MV-4-11 (cell line): ENCODE measurements around the gene ACCS.

Experiments
- DNase-seq: peaks from one replicate; lab custom pipeline; 2025; lab: John Stamatoyannopoulos, UW

Gene ACCS, protein sequence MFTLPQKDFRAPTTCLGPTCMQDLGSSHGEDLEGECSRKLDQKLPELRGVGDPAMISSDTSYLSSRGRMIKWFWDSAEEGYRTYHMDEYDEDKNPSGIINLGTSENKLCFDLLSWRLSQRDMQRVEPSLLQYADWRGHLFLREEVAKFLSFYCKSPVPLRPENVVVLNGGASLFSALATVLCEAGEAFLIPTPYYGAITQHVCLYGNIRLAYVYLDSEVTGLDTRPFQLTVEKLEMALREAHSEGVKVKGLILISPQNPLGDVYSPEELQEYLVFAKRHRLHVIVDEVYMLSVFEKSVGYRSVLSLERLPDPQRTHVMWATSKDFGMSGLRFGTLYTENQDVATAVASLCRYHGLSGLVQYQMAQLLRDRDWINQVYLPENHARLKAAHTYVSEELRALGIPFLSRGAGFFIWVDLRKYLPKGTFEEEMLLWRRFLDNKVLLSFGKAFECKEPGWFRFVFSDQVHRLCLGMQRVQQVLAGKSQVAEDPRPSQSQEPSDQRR

DNA sequence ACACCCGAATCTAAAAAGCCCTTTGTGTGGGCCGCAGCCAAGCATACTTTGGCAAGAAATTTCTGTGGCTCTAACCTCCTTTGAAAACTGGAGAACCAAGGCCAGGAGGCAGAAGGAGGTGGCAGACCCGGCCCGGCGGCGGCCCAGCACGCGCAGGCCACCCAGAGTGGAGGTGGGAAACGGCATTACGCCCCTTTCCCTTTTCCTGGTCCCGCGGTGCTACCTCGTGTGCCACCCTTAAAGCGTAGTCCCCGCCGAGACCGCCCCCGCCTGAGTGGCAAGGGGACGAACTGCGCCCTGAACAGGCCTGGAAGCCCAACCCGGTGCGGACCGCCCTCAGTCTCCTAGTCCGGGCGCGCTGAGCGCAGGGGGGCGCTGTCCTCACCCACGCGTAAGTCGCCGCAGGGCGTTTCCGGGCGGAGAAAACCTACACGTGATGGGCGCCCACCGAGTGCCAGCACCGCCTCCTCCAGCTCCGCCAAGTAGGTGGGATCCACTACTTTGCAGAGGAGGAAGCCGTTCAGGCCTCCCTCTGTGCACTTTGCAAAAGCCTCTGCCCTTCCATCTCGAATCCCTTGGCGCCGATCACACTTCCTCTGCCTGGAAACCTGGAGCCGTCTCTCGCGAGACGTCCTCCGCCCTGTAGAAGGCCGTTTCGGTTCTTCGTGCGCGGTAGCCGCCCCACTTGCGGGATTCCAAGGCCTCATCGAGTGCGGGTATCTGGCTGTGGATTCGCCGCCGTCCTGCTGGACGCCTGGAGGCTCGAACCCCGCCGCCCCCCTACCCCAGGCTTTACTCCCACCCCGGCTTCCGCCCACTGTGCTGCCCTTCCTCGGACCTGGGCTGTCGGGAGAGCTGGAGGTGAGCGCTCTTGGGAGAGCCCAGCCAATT is at the start of gene ACCS:
Gene ACCS (plus strand): TSS at position 430 of the 891 bp plus-strand sequence. CDS start 1,358 bp downstream, outside the sequence.
- peak; percentile 92 for DNase-seq

DNA sequence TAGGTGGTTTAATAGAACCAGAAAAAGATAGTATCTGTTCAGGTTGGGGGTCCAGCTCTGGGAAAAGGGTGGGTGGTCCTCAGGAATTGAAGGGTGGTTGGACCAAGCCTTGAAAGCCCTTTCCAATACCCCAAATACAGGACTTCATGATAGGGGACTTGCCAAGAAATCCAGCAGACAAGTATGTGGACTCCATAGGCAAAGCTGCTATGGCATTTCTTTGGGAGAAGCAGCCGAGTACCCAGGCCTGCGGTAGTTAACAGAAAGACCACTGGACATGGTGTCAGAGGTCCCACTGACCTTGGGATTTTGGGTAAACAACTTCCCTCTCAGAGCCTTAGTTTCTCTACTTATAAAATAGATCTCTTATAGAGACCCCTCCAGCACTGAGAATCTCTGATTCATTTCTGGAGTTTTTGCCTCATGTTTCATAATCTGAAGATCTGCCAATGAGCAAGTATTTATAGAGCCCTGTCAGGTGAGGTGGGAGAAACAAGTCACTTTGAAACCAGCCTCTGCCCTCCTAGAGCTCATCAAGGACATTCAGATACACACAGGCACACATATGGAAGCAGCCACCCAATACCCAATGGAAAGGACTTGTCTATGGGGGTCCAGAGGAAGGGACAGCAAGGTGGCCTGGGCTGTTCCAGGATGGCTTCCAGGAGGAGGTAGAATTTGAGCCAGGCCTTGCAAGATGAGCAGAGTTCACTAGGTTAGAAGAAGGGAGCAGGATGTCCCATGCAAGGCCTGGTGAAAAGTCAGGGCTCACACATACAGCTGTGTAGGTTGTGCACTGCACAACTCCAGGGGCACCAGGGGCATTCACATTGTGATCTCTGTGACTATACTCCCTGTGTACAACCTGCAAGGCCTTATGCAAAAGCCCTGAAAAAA is 49.3 kb upstream of the ACCS start:
- no peak for DNase-seq

DNA sequence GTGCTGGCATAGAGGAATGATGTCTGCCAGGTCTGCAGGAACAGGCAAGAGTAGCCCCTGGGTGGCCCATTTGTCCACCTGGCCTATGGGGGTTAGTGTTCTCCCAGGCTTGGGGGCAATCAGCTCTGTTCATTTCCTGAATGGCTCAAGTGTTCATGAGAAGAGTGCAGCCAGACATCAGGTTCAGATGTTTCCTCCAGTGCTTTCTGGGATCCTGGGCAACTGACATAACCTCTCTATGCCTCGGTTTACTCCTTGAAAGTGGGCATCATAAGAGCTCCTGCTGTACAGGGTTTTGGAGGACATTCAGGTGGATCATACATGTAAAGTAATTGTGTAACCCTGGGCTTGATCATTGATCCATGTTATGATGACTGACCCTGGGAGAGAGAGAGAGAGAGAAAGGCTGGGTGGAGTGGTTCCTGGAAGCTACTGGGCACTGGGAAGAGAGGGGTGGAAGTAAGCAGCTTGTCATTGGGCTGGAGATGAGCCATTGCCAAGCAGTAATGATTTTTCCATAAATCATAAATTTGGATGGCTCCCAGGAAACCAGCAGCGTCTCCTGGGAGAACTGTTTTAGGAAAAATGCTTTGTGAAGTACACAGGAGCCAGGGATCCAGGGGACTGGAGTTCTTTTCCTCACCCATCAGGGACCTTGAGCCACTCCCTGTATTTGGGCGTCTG is 48.5 kb upstream of the ACCS start:
- no peak for DNase-seq

- DNase-seq, result no peak
Observed at GRCh38 chr11:44018127-44018521, 47.9 kb upstream of the ACCS start.

- DNase-seq, result no peak
Observed at GRCh38 chr11:44018829-44019228, 47.2 kb upstream of the ACCS start.

DNA sequence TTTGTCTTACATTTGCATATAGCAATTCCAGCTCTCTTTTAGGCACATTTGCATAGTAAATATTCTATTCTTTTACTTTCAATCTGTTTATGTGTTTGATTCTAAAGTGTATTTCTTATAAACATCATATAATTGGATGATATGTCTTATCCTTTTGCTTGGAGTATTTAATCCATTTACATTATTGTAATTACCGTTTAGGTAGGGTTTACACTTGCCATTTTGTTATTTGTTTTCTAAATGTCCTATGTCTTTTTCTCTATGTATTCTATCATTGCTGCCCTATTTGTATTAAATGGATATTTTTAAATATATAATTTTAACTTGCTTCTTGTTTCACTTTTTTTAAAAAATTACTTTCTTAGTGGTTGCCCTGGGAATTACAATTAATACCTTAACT is 41.1 kb upstream of the ACCS start:
- DNase-seq, result no peak

GRCh38 chr11:44025727-44026126 is 40.3 kb upstream of the ACCS start:
- no peak for DNase-seq

GRCh38 chr11:44028401-44028800 is 37.7 kb upstream of the ACCS start:
- DNase-seq, result no peak

DNA sequence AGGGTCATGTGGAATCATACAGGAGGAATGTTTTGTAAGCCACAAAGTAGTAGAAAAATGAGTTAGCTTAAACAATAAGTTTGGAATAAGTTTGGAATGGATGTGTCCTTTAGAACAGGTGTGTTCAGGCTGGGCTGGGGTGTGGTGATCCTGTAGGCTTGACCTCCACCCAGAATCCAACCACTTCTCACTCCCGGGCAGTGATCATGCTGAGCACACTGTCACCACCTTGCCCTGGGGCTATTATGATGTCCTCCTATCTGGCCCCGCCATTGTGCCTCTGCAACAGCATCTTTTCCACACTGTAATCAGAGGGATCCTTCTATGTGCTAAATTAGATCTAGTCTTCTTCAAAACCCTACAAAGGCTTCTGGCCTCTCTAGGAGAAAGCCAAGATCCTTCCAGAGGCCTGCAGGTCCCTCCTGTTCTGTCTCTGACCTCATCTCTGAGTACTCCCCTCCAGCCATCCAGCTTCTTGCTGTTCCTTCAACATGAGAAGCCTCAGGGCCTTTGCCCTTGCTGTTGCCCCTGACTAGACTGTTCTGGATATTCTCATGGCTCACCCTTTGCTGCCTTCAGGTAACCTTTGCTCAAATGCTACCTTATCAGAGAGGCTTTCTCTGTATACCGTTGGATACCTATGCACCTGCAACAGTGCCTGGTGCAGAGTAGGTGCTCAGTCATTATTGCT is 37.1 kb upstream of the ACCS start:
- DNase-seq, result no peak

GRCh38 chr11:44029507-44029845 is 36.6 kb upstream of the ACCS start:
- no peak for DNase-seq

- DNase-seq, result no peak
Observed at GRCh38 chr11:44029977-44030911, 35.8 kb upstream of the ACCS start.

DNA sequence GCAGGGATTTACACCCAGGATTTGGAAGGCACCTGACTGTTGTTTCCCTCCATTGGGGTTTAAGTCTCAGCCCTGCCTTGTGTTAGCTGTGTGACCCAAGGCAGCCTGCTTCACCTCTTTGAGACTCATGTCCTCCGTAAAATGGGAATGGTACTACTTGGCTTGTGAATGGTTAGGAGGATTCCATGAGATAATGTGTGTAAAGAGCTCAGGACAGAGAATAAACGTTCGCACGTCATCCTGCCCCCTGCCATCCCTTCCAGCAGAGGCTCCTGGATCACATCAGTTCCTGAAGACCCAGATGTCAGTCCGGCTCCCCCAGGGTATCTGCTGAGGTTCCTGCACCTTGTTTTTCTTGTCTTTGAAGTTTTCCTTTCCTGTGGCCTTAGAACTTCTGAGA is 35.1 kb upstream of the ACCS start:
- no peak for DNase-seq

DNA sequence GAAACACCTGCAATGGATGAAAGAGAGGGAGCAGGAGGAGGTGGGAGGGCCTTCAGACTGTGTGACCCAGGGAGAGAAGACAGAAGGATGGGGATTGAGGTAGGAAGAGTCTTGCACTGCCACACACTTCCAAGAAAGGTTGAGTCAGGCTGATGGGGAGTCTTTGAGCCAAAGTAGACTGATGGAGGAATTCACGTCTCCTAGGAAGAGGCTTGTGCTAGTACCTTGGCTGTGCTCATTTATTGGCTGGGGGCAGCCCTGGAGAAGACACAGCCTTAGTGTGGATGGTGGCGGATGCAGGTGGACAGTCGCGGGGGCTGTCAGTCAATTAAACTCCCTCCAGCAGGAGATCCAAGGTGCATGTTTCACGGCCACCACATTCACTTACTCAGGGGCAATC is 34.5 kb upstream of the ACCS start:
- no peak for DNase-seq

- no peak for DNase-seq
Observed at GRCh38 chr11:44032299-44033085, 33.6 kb upstream of the ACCS start.

DNA sequence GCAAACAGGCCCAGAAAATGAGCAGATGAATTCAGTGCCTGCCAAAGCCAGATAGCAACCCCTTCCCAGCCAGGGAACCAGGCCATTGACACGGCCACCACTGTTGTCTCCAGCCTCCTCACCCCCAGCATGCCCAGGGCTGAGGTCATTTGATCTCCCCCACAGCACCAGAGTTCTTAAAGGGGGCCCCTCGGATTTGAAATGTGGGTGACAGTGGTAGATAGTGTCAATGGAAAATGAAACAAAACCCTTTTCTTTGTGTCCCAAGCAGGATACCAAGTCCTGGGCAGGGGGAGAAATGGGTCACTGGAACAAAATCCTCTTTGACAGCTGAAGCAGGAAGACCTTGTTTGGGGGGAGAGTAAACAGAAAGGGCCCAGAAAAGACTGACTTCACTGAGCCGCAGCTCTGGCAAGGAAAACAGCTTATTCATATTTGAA is 32.6 kb upstream of the ACCS start:
- DNase-seq, result no peak

- DNase-seq, result no peak
Observed at GRCh38 chr11:44033856-44034255, 32.2 kb upstream of the ACCS start.

DNA sequence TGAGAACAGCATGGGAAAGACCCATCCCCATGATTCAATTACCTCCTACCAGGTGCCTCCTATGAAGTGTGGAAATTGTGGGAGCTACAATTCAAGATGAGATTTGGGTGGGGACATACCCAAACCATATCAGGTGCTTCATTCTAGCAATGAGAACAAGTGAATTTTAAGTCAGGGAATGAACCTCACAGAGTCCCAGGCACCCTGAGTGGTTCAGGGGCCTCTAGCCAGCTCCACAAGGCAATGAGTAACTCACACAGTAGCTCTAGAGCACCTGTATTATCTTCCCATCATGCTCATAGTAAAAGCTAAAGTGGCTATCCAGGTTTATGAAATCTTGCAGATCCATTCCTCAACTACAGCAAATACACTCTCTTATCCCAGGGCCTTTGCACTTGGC is 31.4 kb upstream of the ACCS start:
- no peak for DNase-seq

- peak; percentile 67 for DNase-seq
Observed at GRCh38 chr11:44036811-44037657, 29.0 kb upstream of the ACCS start.
